LNCaP clone FGC (cell line): ENCODE data around the gene HDAC4.

Experiments
- DNase-seq: peaks from one replicate; pipeline ENCODE4 v3.0.0-alpha.2; 2011; ENCODE audit warnings: low read depth
- H3K4me3 ChIP-seq: 2 replicates; pipeline ENCODE4 v1.5.1; 2011; ENCODE audit warnings: mild to moderate bottlenecking, low read depth, low read length, control low read depth
- CTCF ChIP-seq: IDR thresholded peaks from 2 replicates; pipeline ENCODE4 v1.5.1; 2012; ENCODE audit warnings: mild to moderate bottlenecking; ENCODE audit not compliant: control insufficient read depth, insufficient read depth; ENCODE audit errors: extremely low read depth

The HDAC4 gene

GRCh38 chr2:239062743-239063142, 338.1 kb downstream of the HDAC4 start:
- no peak overlapping the region for H3K4me3 ChIP-seq
- TF ChIP-seq CTCF: no peak
- DNase-seq: no peak

- DNase-seq: no peak
- no peak overlapping the region for H3K4me3 ChIP-seq
- TF ChIP-seq CTCF: no peak
These were observed 338.8 kb downstream of the HDAC4 start for GRCh38 chr2:239061824-239062570.

GRCh38 chr2:239061121-239061666, 339.6 kb downstream of the HDAC4 start:
- DNase-seq: no peak
- TF ChIP-seq CTCF: no peak

GRCh38 chr2:239060676-239061075, 340.1 kb downstream of the HDAC4 start:
- no peak overlapping the region for H3K4me3 ChIP-seq
- no peak for TF ChIP-seq CTCF
- no peak for DNase-seq

More at GRCh38 chr2:239061121-239061666, 339.6 kb downstream of the HDAC4 start:
- H3K4me3 ChIP-seq: no peak overlapping the region

GRCh38 chr2:239059854-239060253, 341.0 kb downstream of the HDAC4 start:
- no peak overlapping the region for H3K4me3 ChIP-seq
- no peak for TF ChIP-seq CTCF
- DNase-seq: no peak

- no peak for DNase-seq
- no peak for TF ChIP-seq CTCF
- no peak overlapping the region for H3K4me3 ChIP-seq
These were observed 342.1 kb downstream of the HDAC4 start for GRCh38 chr2:239058766-239059165.
